GM18907 (cell line): ENCODE results near the gene ASB10.

ENCODE experiments used
- ATAC-seq: cut with Tn5 transposase; IDR thresholded peaks from one replicate; pipeline ENCODE4 v1.9.1; 2021; ENCODE audit warnings: mild to moderate bottlenecking, moderate library complexity; ENCODE audit not compliant: unreplicated experiment

Gene ASB10

GRCh38 chr7:151125846-151126481, 61.1 kb downstream of the ASB10 start:
- no peak for ATAC-seq
